Measurements from ENCODE around the gene C16orf96. TPM values are rescaled to one million over a fixed set of nuclear protein-coding genes. Genes with fewer than 3 reads are reported as not detected.

The C16orf96 gene
- total and polyA plus RNA-seq, 2 of the 13 experiments (the other 11 are each of a cell fraction or from before 2014, with no cell fraction given) = 0.03 TPM; not detected in 1

DNA sequence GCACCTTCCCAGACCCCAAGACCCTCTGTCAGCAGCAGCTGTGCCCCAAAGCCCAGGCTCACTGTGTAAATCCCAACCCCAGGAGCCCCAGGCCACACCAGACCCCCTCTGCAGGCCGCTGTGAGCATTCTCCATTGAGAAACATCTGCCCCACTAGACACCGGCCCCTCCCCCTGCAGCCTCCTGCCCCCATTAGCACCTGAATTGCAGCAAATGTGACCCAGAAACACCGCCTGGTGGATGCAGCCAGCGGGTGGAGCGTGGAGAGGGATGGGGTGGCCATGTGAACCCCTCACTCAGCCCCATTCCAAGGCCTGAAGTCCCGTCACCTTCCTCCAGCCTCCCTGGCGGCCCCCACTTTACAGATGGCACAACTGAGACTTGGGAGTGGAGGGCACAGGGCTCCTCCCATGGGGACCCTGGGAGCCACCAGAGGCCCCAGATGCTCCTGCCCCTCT is 56.4 kb downstream of the C16orf96 start (continued):
- TF ChIP-seq AGO1 (IDR thresholded peaks at IDR 0.05; ENCODE audit: low read depth, low read length, poor library complexity, severe bottlenecking) (peak; percentile 62), POLR2AphosphoS2 (IDR thresholded peaks at IDR 0.05; ENCODE audit: low read depth, low read length) (no peak), NR2F6 (IDR thresholded peaks at IDR 0.05) (no peak), NR2F6 (CRISPR knock-in tag; IDR thresholded peaks at IDR 0.05) (no peak), ATM (IDR thresholded peaks at IDR 0.05; ENCODE audit: borderline replicate concordance) (no peak), ESRRA (CRISPR knock-in tag; IDR thresholded peaks at IDR 0.05; ENCODE audit: low read depth) (no peak), MEF2D (CRISPR knock-in tag; IDR thresholded peaks at IDR 0.05) (no peak), NR2F1 (CRISPR knock-in tag; IDR thresholded peaks at IDR 0.05) (no peak), ZNF629 (CRISPR knock-in tag; conservative IDR thresholded peaks at IDR 0.05) (peak; percentile 72), TBP (CRISPR knock-in tag; IDR thresholded peaks at IDR 0.05) (no peak), ZNF124 (CRISPR knock-in tag; IDR thresholded peaks at IDR 0.05) (no peak), SNRNP70 (IDR thresholded peaks at IDR 0.05; ENCODE audit: low read depth, low read length) (no peak)
- TF ChIP-seq, protein P1, sequence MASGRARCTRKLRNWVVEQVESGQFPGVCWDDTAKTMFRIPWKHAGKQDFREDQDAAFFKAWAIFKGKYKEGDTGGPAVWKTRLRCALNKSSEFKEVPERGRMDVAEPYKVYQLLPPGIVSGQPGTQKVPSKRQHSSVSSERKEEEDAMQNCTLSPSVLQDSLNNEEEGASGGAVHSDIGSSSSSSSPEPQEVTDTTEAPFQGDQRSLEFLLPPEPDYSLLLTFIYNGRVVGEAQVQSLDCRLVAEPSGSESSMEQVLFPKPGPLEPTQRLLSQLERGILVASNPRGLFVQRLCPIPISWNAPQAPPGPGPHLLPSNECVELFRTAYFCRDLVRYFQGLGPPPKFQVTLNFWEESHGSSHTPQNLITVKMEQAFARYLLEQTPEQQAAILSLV (CRISPR knock-in tag; IDR thresholded peaks at IDR 0.05; ENCODE audit: borderline replicate concordance) = no peak
- TF ChIP-seq, protein P2, sequence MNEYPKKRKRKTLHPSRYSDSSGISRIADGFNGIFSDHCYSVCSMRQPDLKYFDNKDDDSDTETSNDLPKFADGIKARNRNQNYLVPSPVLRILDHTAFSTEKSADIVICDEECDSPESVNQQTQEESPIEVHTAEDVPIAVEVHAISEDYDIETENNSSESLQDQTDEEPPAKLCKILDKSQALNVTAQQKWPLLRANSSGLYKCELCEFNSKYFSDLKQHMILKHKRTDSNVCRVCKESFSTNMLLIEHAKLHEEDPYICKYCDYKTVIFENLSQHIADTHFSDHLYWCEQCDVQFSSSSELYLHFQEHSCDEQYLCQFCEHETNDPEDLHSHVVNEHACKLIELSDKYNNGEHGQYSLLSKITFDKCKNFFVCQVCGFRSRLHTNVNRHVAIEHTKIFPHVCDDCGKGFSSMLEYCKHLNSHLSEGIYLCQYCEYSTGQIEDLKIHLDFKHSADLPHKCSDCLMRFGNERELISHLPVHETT (CRISPR knock-in tag; conservative IDR thresholded peaks at IDR 0.05) = no peak
- TF ChIP-seq, protein P3, sequence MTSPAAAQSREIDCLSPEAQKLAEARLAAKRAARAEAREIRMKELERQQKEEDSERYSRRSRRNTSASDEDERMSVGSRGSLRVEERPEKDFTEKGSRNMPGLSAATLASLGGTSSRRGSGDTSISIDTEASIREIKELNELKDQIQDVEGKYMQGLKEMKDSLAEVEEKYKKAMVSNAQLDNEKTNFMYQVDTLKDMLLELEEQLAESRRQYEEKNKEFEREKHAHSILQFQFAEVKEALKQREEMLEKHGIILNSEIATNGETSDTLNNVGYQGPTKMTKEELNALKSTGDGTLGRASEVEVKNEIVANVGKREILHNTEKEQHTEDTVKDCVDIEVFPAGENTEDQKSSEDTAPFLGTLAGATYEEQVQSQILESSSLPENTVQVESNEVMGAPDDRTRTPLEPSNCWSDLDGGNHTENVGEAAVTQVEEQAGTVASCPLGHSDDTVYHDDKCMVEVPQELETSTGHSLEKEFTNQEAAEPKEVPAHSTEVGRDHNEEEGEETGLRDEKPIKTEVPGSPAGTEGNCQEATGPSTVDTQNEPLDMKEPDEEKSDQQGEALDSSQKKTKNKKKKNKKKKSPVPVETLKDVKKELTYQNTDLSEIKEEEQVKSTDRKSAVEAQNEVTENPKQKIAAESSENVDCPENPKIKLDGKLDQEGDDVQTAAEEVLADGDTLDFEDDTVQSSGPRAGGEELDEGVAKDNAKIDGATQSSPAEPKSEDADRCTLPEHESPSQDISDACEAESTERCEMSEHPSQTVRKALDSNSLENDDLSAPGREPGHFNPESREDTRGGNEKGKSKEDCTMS (CRISPR knock-in tag; conservative IDR thresholded peaks at IDR 0.05) = no peak
- TF ChIP-seq, protein P4, sequence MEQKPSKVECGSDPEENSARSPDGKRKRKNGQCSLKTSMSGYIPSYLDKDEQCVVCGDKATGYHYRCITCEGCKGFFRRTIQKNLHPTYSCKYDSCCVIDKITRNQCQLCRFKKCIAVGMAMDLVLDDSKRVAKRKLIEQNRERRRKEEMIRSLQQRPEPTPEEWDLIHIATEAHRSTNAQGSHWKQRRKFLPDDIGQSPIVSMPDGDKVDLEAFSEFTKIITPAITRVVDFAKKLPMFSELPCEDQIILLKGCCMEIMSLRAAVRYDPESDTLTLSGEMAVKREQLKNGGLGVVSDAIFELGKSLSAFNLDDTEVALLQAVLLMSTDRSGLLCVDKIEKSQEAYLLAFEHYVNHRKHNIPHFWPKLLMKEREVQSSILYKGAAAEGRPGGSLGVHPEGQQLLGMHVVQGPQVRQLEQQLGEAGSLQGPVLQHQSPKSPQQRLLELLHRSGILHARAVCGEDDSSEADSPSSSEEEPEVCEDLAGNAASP (CRISPR knock-in tag; IDR thresholded peaks at IDR 0.05; ENCODE audit: borderline replicate concordance) = no peak
- TF ChIP-seq, protein P5, sequence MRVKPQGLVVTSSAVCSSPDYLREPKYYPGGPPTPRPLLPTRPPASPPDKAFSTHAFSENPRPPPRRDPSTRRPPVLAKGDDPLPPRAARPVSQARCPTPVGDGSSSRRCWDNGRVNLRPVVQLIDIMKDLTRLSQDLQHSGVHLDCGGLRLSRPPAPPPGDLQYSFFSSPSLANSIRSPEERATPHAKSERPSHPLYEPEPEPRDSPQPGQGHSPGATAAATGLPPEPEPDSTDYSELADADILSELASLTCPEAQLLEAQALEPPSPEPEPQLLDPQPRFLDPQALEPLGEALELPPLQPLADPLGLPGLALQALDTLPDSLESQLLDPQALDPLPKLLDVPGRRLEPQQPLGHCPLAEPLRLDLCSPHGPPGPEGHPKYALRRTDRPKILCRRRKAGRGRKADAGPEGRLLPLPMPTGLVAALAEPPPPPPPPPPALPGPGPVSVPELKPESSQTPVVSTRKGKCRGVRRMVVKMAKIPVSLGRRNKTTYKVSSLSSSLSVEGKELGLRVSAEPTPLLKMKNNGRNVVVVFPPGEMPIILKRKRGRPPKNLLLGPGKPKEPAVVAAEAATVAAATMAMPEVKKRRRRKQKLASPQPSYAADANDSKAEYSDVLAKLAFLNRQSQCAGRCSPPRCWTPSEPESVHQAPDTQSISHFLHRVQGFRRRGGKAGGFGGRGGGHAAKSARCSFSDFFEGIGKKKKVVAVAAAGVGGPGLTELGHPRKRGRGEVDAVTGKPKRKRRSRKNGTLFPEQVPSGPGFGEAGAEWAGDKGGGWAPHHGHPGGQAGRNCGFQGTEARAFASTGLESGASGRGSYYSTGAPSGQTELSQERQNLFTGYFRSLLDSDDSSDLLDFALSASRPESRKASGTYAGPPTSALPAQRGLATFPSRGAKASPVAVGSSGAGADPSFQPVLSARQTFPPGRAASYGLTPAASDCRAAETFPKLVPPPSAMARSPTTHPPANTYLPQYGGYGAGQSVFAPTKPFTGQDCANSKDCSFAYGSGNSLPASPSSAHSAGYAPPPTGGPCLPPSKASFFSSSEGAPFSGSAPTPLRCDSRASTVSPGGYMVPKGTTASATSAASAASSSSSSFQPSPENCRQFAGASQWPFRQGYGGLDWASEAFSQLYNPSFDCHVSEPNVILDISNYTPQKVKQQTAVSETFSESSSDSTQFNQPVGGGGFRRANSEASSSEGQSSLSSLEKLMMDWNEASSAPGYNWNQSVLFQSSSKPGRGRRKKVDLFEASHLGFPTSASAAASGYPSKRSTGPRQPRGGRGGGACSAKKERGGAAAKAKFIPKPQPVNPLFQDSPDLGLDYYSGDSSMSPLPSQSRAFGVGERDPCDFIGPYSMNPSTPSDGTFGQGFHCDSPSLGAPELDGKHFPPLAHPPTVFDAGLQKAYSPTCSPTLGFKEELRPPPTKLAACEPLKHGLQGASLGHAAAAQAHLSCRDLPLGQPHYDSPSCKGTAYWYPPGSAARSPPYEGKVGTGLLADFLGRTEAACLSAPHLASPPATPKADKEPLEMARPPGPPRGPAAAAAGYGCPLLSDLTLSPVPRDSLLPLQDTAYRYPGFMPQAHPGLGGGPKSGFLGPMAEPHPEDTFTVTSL (CRISPR knock-in tag; IDR thresholded peaks at IDR 0.05; ENCODE audit: borderline replicate concordance) = no peak

Data from HepG2 (cell line).